Uterus (tissue), 4 donors: ENCODE measurements around the gene CALM3. TPM values are rescaled to one million over a fixed set of nuclear protein-coding genes. Genes with fewer than 3 reads are reported as not detected.

Source experiments
- DNase-seq, 2 donors: peaks; one replicate each; pipeline ENCODE4 v3.0.0-alpha.2; 2019 to 2020
- H3K27ac ChIP-seq, 2 donors: fragments of 200-600 bp; sonication (generic); 1 replicate in 1 of 2; 2 replicates in 1 of 2; pipeline ENCODE4 v1.5.1; 2016 to 2018
- H3K27me3 ChIP-seq, 2 donors: fragments of 200-600 bp; sonication (generic); one replicate each; pipeline ENCODE4 v1.5.1; 2018 to 2019; ENCODE audit warnings: control low read depth in 1 of 2
- H3K36me3 ChIP-seq, 2 donors: fragments of 200-600 bp; sonication (generic); one replicate each; pipeline ENCODE4 v1.5.1; 2019; ENCODE audit warnings: control low read depth in 1 of 2
- H3K4me1 ChIP-seq, 2 donors: fragments of 200-600 bp; sonication (generic); one replicate each; pipeline ENCODE4 v1.5.1; 2018 to 2019; ENCODE audit warnings: control low read depth in 1 of 2
- H3K4me3 ChIP-seq, 2 donors: fragments of 200-600 bp; sonication (generic); 1 replicate in 1 of 2; 2 replicates in 1 of 2; pipeline ENCODE4 v1.5.1; 2018 to 2019; ENCODE audit warnings: mild to moderate bottlenecking in 1 of 2
- H3K9me3 ChIP-seq, 2 donors: fragments of 200-600 bp; sonication (generic); one replicate each; pipeline ENCODE4 v1.5.1; 2019; ENCODE audit warnings: control low read depth in 1 of 2
- POLR2A ChIP-seq, 2 donors: fragments of 450-650 bp; IDR thresholded peaks; one replicate each; pipeline ENCODE4 v1.6.1; 2016; ENCODE audit warnings: antibody characterized with exemption in 2 of 2, mild to moderate bottlenecking in 1 of 2, moderate library complexity in 1 of 2
- intact Hi-C: fragments of 100-400 bp; cut with DNase I; formaldehyde crosslinking; loops from one replicate; pipeline ENCODE4 v1.15.1; 2023; ENCODE audit warnings: low total_unique reads
- total RNA-seq, 4 donors: library from RNA; depleted of rRNA in 3 of 4; stranded (reverse); fragments of >200 nt in 3 of 4; gene quantifications; one replicate each; pipeline versions ENCODE4 v1.1.0 to v1.2.4, GENCODE V29; 2014 to 2023
- TF ChIP-seq, protein P1 (sequence below), 4 experiments: fragments of 200-600 bp in 2 of 4; fragments of 450-650 bp in 2 of 4; sonication (generic) in 2 of 4; IDR thresholded peaks; one replicate each; pipeline ENCODE4 v1.5.1; 2016 to 2019; ENCODE audit warnings: antibody characterized with exemption in 4 of 4, mild to moderate bottlenecking in 2 of 4, moderate library complexity in 1 of 4
- donor health status: DM: yes; HTN: yes; CAD: no.

The CALM3 gene
- total RNA-seq, 4 donors from 2014 or later: 83.8 to 225 (median 157) TPM

DNA sequence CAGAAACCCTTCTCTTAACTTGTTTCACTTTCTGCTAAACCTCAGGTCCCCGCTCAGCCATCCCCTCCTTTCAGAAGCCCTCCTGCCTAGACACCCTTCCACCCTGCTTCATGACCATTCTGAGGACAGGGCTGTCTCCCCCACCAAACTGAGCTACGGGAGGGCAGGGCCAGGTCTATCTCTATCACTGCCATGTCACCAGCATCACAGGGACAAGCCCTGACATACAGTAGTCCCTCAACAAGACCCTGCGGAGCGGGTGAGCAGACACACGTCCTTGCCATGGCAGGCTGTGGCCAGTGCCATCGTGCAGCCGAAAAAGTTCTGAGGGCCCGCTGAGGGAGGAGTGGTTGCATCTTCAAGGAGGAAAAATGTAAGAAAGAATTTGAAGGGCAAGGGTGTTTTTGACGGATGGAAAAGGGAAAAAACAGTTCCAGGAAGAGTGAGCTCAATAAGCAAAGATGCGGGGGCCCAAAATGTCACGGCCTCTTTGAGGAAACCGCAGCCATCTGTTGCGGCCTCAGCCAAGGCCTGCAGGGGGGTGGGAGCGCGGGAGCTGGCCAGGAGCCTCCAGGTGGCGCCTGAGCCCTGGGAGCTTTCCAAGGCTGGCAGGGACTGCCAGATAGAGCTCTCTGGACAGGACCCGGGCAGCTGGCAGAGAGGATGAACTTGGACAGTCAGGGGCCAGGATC is 15.6 kb downstream of the CALM3 start:
- H3K27ac ChIP-seq: no peak overlapping the region
- TF ChIP-seq, protein P1, sequence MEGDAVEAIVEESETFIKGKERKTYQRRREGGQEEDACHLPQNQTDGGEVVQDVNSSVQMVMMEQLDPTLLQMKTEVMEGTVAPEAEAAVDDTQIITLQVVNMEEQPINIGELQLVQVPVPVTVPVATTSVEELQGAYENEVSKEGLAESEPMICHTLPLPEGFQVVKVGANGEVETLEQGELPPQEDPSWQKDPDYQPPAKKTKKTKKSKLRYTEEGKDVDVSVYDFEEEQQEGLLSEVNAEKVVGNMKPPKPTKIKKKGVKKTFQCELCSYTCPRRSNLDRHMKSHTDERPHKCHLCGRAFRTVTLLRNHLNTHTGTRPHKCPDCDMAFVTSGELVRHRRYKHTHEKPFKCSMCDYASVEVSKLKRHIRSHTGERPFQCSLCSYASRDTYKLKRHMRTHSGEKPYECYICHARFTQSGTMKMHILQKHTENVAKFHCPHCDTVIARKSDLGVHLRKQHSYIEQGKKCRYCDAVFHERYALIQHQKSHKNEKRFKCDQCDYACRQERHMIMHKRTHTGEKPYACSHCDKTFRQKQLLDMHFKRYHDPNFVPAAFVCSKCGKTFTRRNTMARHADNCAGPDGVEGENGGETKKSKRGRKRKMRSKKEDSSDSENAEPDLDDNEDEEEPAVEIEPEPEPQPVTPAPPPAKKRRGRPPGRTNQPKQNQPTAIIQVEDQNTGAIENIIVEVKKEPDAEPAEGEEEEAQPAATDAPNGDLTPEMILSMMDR (IDR thresholded peaks at IDR 0.05): peak in 3 of 4 experiments; percentile 29 to 42 (median 37)
- no peak for TF ChIP-seq POLR2A (IDR thresholded peaks at IDR 0.05)
- no peaks in the 10 kb centered on the region for H3K27me3 ChIP-seq
- no peaks in the 10 kb centered on the region for H3K36me3 ChIP-seq
- no peaks in the 10 kb centered on the region for H3K9me3 ChIP-seq
- peaks cover 0 to 12% of the 10 kb centered on the region in 2 donors for H3K4me1 ChIP-seq
- no peak overlapping the region for H3K4me3 ChIP-seq
- intact Hi-C loops: no loop called here
- no peak for DNase-seq

DNA sequence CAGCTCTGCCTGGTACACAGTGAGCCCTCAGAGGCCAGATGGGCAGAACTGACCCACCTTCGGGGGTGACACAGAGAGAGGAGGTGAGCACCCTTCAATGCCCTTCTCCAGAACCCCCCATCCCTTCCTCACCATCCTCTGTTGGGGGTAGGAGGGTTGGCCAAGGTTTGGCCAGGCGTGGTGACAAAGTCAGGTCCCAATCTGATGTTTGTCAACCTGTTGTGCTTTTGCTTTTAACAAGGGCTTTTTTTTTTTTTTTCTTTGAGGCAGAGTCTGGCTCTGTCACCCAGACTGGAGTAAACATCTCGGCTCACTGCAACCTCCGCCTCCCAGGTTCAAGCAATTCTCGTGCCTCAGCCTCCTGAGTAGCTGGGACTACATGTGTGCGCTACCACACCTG is 16.5 kb downstream of the CALM3 start:
- Histone ChIP-seq H3K27ac (no peak overlapping the region), H3K9me3 (no peaks in the 10 kb centered on the region), H3K27me3 (no peaks in the 10 kb centered on the region), H3K4me3 (no peak overlapping the region), H3K4me1 (peaks cover 0 to 12% of the 10 kb centered on the region in 2 donors), H3K36me3 (no peaks in the 10 kb centered on the region)
- intact Hi-C loops: no loop called here
- no peak for DNase-seq
- TF ChIP-seq, protein P1 (IDR thresholded peaks at IDR 0.05): no peak
- TF ChIP-seq POLR2A (IDR thresholded peaks at IDR 0.05): no peak

DNA sequence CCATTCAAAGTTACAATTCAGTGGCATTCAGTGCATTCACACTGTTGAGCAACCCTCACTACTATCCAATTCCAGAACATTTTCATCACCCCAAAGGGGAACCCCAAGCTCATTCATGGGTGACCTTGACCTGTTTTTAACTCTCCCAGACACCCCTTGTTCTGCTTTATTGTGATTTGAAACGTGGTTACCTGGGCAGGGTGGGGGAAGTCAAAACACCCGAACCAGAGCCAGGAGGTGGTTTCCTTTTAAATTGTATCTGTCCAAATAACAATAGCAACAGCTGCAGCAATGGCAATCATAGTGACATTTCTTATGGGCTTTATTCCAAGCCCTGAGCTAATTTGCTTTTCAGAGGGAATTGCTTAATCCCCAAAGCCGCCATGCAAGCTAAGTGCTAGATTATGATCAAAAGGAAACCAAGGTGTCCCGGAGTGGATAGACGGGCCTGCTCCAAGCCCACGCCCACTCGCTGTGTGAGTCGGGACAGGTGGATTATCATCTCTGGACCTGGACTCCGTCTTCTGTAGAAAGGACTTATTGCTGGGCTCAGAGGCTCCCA is 17.6 kb downstream of the CALM3 start:
- no peaks in the 10 kb centered on the region for H3K36me3 ChIP-seq
- peak overlapping the region; percentile 27 for H3K27ac ChIP-seq
- no peaks in the 10 kb centered on the region for H3K9me3 ChIP-seq
- H3K4me3 ChIP-seq: no peak overlapping the region
- no peak for DNase-seq
- intact Hi-C loops: no loop called here
- TF ChIP-seq, protein P1 (IDR thresholded peaks at IDR 0.05): no peak
- TF ChIP-seq POLR2A (IDR thresholded peaks at IDR 0.05): no peak
- H3K27me3 ChIP-seq: no peaks in the 10 kb centered on the region
- peaks cover 0 to 12% of the 10 kb centered on the region in 2 donors for H3K4me1 ChIP-seq

DNA sequence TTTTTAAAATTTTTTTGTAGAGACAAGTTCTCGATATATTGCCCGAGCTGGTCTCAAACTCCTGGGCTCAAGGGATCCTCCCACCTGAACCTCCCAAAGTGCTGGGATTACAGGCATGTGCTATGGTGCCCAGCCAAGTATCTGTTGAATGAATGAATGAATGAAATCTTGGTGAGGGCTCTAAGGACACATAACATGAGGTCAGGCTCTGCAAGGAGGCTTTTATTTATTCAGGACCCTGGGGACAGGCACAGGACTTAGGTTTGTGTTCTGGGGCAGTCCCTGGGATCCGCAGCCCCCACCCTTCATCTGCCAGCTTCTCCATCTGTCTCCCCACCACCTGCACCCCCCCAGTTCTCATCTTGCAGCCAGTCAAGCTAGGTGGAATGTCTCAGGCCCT is 19.1 kb downstream of the CALM3 start:
- no peak overlapping the region for H3K4me3 ChIP-seq
- peaks cover 3 to 12% of the 10 kb centered on the region in 2 donors for H3K4me1 ChIP-seq
- no peaks in the 10 kb centered on the region for H3K9me3 ChIP-seq
- intact Hi-C loops: loop anchor here (5.0 kb wide), 1 partner anchor 47 kb away; no protein-coding TSS in a partner anchor
- no peaks in the 10 kb centered on the region for H3K27me3 ChIP-seq
- DNase-seq: no peak
- no peak for TF ChIP-seq POLR2A (IDR thresholded peaks at IDR 0.05)
- TF ChIP-seq, protein P1 (IDR thresholded peaks at IDR 0.05): no peak
- H3K36me3 ChIP-seq: no peaks in the 10 kb centered on the region
- peak overlapping the region; percentile 58 to 62 for H3K27ac ChIP-seq

DNA sequence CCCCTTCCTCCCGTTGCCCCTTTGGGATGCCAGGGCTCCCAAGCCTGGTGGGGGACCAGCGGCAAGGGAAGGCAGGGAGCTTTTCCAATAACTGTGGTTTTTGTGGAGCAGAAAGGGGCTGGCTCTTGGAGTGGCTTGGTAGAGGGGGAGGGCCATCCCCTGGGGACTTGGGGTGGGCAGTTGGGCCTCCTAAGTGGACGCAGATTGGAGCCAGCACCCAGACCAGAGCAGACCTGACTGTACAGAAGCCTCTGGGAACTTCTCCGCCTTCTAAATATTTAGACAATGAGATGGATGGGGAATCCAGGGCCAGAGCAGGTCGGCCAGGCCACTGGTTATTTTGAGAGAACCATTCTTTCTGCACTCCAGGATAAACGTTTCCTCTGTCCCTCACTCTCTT is 19.6 kb downstream of the CALM3 start:
- H3K4me3 ChIP-seq: no peak overlapping the region
- H3K36me3 ChIP-seq: no peaks in the 10 kb centered on the region
- H3K4me1 ChIP-seq: peaks cover 7 to 12% of the 10 kb centered on the region in 2 donors
- H3K27me3 ChIP-seq: no peaks in the 10 kb centered on the region
- intact Hi-C loops: loop anchor here (5.0 kb wide), 1 partner anchor 47 kb away; no protein-coding TSS in a partner anchor
- H3K9me3 ChIP-seq: no peaks in the 10 kb centered on the region
- DNase-seq: no peak
- H3K27ac ChIP-seq: peak overlapping the region; percentile 58 to 62
- TF ChIP-seq POLR2A (IDR thresholded peaks at IDR 0.05): no peak
- TF ChIP-seq, protein P1 (IDR thresholded peaks at IDR 0.05): no peak
